Measurements from ENCODE around the gene ZFYVE26.
A peak's percentile ranks its signal among the peaks of the same experiment; 100 is the strongest.
"Not testable (repeated sequence)": the region's sequence is repeated elsewhere in the genome, so short reads cannot be mapped to it uniquely, and the experiment has no call there.

ZFYVE26 gene

DNA sequence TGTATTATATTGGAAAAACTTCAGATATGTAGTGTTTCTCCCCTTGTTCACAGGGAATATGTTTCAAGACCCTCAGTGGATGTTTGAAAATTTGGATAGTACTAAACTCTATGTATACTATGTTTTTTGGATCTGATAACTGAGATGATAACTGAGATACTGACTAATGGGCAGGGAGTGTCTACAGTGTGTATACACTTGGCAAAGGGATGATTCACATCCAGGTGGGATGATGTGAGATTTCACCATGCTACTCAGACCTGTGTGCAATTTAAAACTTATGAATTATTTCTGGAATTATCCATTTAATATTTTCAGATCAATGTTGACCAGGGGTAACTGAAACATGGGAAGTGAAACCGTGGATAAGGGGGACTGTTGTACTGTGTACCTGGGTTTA, 17.0 kb upstream of the ZFYVE26 start:
- no peak for DNase-seq (ENCODE audit: low read depth, low spot score)
- in situ Hi-C loops (cut with HindIII; ENCODE audit: low sequenced_read_pairs): no loop called here
- TF ChIP-seq, protein P1, sequence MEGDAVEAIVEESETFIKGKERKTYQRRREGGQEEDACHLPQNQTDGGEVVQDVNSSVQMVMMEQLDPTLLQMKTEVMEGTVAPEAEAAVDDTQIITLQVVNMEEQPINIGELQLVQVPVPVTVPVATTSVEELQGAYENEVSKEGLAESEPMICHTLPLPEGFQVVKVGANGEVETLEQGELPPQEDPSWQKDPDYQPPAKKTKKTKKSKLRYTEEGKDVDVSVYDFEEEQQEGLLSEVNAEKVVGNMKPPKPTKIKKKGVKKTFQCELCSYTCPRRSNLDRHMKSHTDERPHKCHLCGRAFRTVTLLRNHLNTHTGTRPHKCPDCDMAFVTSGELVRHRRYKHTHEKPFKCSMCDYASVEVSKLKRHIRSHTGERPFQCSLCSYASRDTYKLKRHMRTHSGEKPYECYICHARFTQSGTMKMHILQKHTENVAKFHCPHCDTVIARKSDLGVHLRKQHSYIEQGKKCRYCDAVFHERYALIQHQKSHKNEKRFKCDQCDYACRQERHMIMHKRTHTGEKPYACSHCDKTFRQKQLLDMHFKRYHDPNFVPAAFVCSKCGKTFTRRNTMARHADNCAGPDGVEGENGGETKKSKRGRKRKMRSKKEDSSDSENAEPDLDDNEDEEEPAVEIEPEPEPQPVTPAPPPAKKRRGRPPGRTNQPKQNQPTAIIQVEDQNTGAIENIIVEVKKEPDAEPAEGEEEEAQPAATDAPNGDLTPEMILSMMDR (IDR thresholded peaks at IDR 0.05; ENCODE audit: low read depth, low read length): no peak
- no peak overlapping the region for H3K4me3 ChIP-seq (ENCODE audit: low read depth, low read length)

DNA sequence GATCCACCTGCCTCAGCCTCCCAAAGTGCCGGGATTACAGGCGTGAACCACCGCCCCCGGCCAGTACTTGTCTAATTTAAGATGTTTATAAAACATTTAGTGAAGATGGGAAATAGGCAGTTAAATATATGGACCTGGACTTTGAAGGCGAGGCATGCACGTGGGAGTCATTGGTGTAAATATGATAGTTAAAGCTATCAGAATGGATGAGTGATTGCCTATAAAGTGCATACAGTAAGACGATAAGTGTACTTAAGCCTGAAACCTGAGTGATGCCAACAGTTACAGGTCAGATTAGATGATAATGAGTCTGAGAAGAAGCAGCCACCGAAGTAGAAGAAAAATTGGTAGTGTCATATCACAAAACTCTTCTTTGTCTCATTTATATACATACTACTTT, 14.7 kb upstream of the ZFYVE26 start:
- in situ Hi-C loops (cut with HindIII; ENCODE audit: low sequenced_read_pairs): no loop called here
- no peak overlapping the region for H3K4me3 ChIP-seq (ENCODE audit: low read depth, low read length)
- no peak for DNase-seq (ENCODE audit: low read depth, low spot score)
- TF ChIP-seq, protein P1 (IDR thresholded peaks at IDR 0.05; ENCODE audit: low read depth, low read length): no peak

DNA sequence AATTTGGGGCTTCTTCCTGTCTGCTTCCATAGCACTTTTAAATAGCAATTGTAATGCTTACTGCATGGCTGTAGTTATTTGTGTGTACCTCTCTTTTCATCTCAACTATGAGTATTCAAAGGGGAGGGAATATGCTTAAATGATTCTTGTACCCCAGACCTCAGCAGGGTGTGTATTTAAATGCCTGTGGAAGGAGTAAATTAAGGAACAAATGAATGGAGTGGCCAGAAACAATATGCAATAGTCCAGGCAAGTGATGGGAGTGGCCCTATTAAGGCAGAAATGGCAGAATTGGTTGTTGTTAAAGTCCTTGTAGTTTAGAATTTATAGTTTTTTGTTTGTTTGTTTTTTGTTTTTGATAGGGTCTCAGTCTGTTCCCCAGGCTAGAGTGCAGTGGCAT, 4.7 kb upstream of the ZFYVE26 start:
- in situ Hi-C loops (cut with HindIII; ENCODE audit: low sequenced_read_pairs): no loop called here
- DNase-seq (ENCODE audit: low read depth, low spot score): no peak
- H3K4me3 ChIP-seq (ENCODE audit: low read depth, low read length): no peak overlapping the region
- TF ChIP-seq, protein P1 (IDR thresholded peaks at IDR 0.05; ENCODE audit: low read depth, low read length): no peak

DNA sequence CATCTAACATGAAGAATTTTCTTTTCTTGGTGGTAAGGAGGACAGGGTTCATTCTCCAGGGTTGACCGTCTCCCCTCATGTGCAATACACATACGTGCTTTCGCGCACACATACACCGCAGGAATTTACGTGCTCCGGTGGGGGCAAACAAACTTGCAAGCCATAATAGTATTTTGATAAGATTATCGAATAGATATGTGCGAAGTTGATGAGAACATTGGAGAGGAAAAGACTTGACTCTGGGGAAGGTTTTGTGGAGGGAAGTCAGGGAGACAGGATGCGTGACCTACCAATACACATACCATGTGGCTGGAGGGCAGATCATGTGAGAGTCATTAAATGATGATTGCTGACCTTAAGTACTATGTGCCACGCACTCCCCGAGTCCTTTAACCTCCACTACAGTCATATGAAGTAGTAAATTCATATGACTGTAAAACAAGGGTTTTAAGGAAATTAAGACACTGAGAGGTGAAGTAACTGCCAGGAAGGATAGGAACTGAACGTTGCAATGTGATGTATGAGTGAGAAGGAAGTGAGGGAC, 4.1 kb upstream of the ZFYVE26 start:
- H3K4me3 ChIP-seq (ENCODE audit: low read depth, low read length): peak overlapping the region; percentile 99
- in situ Hi-C loops (cut with HindIII; ENCODE audit: low sequenced_read_pairs): no loop called here
- DNase-seq (ENCODE audit: low read depth, low spot score): no peak
- TF ChIP-seq, protein P1 (IDR thresholded peaks at IDR 0.05; ENCODE audit: low read depth, low read length): no peak

DNA sequence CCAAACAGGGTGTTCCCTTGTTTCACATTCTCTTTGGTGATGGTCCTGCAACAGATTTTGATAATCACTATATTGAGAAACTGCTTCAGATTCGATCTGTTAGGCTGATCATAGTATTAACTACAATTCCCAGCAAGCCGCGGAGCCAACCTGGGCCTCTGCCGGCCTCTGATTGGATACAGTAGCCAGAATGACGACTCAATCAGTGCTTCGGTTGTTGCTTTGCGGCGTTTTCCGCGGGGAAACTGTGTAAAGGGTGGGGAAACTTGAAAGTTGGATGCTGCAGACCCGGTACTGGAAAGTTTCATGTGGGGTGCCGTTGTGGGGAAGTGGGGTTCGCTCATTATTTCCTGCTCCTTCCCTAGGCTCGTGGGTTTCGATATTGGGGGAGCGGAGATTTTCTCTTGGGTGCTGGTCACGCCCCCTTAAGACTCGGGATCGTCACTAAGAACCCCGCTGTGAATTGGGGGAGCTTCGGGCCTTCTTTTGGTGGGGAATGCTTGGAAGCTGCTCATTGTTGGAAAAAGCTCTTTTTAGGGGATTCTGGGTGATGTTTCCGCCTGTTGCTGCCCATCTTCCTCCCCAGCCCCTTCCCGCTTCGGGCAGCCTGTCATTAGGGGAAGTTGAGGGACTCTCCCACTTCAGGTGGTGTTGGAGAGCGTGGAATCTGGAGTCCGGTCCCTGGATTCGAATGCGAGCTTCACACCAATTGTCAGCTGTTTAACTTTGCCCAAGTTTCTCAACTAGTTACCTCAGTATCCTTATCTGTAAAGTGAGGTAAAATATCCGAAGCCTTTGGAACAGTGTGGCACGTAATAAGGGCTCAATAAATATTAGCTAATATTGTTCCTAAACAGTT, 3.4 kb upstream of the ZFYVE26 start, which contains the start of gene RAD51B:
TSS of gene RAD51B (plus strand) at position 217 of the 859 bp plus-strand sequence.
- DNase-seq (ENCODE audit: low read depth, low spot score): peak; percentile 86
- in situ Hi-C loops (cut with HindIII; ENCODE audit: low sequenced_read_pairs): no loop called here
- peak within 1 kb of the TSS; percentile 99 for H3K4me3 ChIP-seq (ENCODE audit: low read depth, low read length)
- TF ChIP-seq, protein P1 (IDR thresholded peaks at IDR 0.05; ENCODE audit: low read depth, low read length): no peak

DNA sequence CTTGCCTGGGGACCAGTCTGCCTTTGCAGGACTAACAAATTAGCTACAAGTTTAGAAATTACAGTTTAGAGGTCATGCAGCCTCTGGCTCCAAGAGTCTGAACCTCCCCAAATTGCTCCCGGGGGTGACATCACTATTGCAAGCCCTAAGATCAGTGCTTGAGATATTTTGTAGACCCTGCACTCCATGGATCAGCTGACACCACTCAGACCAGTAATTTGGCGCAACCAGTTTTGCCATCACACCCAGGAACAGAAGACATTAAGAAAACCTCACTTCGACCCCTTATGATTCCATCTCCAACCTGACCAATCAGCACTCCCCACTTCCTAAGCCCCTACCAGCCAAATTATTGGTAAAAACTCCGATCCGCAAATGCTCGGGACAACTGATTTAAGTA, 2.1 kb upstream of the ZFYVE26 start:
- DNase-seq (ENCODE audit: low read depth, low spot score): not testable (repeated sequence)

DNA sequence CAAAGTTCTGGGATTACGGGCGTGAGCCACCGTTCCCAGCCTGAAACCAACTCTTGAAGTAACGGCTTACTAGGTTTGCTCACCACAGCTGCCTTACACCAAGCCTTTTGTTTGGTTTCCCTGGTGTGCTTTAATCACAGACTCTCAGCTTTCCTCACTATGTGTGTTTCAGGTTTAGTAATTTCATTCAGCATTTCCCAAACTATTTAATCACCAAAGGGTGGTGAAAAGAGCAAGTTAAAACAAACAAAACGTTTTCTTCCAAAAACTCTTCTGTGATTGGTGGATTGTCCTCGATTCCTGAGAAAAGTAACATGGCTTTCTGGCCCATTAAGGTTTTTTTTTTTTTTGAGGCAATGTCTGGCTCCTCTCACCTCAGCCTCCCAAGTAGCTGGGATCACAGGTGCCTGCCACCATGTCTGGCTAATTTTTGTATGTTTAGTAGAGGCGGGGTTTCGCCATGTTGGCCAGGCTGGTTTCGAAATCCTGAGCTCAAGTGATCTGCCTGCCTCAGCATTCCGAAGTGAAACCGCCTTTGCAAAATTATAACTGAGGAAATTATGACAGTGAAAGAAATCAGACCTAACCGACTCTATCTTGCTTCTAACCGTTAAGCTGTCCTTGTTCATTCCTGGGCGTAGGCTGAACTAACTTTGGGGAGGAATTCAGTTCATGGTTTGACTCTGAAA, 1.5 kb upstream of the ZFYVE26 start:
- H3K4me3 ChIP-seq (ENCODE audit: low read depth, low read length): no peak overlapping the region
- DNase-seq (ENCODE audit: low read depth, low spot score): no peak
- in situ Hi-C loops (cut with HindIII; ENCODE audit: low sequenced_read_pairs): no loop called here
- TF ChIP-seq, protein P1 (IDR thresholded peaks at IDR 0.05; ENCODE audit: low read depth, low read length): no peak

More for the DNA sequence above, 2.1 kb upstream of the ZFYVE26 start:
- H3K4me3 ChIP-seq (ENCODE audit: low read depth, low read length); in situ Hi-C loops (cut with HindIII; ENCODE audit: low sequenced_read_pairs): not testable (repeated sequence)

Data from astrocyte of the spinal cord (primary cell).